ENCODE results near the gene RHOB.

- TF ChIP-seq POLR2A (IDR thresholded peaks at IDR 0.05; ENCODE audit: low read length) (no peak), GATA1 (IDR thresholded peaks at IDR 0.05; ENCODE audit: low read depth, low read length) (no peak)
Observed at GRCh38 chr2:20431772-20432171, 15.1 kb upstream of the RHOB start.
